SW480 (cell line): ENCODE data around the gene TMEM95.
"Not testable (repeated sequence)": the region's sequence is repeated elsewhere in the genome, so short reads cannot be mapped to it uniquely, and the experiment has no call there.

ENCODE experiments used
- DNase-seq: peaks from one replicate; pipeline ENCODE4 v3.0.0-alpha.2; 2016; ENCODE audit warnings: low spot score

The TMEM95 gene

DNA sequence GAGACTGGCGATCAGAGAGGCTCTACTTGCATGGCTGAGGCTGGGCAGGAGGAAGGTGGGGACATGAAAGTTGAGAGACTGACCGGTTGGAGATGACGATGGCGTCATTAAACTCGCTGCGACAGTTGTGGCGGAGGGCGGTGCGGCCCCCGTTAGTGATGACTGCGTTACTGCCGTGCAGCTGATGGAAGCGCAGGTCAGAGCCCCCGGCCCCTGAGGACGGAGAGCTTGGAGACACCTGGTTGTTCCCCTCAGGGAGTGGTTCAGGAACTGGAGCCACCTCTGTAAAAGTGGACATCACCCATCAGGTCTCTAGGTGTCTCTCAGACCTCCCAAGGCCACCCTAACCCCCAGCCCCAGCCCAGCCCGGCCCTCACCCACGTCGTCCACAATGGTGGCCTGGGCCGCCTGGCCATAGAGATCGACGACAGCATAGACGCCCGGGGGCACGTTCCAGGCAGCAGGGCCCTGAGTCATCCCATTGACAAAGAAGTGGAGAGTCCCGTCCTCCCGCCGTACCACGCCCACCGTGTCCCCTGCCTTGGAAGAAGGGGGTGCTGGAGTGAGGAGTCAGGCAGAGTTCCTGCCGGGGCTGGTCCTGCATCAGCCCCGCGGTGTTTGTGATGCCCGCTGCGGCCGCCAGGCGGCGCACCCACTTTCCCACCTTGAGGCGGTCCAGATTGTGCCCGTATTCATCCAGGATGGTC is 31.1 kb upstream of the TMEM95 start:
- DNase-seq: no peak

DNA sequence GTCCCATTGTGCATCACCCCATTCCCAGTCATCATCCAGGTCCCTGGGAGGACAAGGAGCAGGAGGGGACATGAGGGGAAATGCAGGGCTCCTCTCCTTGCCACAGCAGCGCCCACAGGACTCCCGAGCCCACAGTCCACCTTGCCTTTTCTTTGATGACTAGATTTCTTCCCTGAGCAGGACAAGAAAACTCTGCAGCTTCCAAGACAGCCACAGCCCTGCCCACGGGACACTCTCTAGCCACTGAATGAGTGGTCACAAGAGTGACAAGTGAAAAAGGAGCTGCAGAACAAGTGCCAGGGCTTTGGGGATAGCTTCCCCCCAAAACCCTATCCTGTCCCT is 30.5 kb upstream of the TMEM95 start:
- no peak for DNase-seq

GRCh38 chr17:7325031-7325528 is 29.9 kb upstream of the TMEM95 start:
- DNase-seq: no peak

DNA sequence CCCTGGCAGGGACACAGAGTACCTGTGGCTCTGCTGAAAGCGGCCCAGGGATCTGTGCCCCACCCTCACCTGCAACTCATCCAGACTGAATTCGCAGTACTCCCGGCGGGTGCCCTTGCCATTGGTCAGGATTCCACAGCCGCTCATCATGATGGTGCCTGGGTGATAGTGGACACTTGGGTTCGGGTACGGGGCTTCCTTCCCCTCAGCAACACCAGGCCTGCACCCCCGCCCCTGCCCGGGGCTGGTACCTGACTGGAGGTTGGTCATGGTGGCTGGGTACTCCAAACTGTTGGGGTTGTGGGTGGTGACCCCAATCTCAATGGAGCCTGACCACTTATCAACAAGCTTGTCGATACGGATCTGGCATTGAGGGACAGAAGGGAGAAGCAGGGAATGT is 28.8 kb upstream of the TMEM95 start:
- DNase-seq: no peak

GRCh38 chr17:7327056-7327455 is 27.9 kb upstream of the TMEM95 start:
- no peak for DNase-seq

GRCh38 chr17:7327501-7327900 is 27.5 kb upstream of the TMEM95 start:
- DNase-seq: no peak

- DNase-seq: no peak
Observed at GRCh38 chr17:7328009-7328408, 26.9 kb upstream of the TMEM95 start.

GRCh38 chr17:7328840-7329373 is 26.0 kb upstream of the TMEM95 start, which contains the start of gene NEURL4:
Gene NEURL4 (minus strand): TSS chr17:7329335. CDS start chr17:7329312, 23 bp downstream.
- DNase-seq: no peak

DNA sequence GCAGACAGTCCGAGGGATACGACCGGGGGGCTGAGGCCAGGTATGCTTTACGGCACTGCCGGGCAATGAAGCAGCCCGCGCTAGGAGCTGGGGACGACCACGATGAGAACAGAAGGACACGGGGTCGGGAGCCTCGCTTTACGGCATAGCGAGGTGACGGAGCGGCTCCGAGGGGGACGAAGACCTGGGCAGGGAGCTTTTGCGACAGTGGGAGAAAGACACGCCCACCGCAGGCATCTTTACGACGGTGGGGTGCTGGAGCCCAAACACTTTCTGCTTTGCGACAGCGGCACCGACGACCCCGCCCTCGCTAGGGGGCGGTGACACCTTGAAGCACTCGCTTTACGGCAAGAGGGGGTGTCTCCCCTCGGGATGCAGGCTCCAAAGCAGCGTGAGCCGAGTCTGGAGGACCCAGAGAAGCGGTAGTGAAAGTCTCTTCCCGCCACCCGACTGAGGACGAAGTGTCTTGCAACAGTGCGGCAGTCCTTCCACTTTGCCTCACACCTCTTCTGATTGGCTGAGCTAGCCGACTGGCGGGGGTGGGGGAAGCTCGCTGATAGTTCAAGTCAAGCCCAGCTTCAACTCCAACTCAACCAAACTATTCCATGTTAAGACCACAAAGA is 25.5 kb upstream of the TMEM95 start:
- peak; percentile 98 for DNase-seq

DNA sequence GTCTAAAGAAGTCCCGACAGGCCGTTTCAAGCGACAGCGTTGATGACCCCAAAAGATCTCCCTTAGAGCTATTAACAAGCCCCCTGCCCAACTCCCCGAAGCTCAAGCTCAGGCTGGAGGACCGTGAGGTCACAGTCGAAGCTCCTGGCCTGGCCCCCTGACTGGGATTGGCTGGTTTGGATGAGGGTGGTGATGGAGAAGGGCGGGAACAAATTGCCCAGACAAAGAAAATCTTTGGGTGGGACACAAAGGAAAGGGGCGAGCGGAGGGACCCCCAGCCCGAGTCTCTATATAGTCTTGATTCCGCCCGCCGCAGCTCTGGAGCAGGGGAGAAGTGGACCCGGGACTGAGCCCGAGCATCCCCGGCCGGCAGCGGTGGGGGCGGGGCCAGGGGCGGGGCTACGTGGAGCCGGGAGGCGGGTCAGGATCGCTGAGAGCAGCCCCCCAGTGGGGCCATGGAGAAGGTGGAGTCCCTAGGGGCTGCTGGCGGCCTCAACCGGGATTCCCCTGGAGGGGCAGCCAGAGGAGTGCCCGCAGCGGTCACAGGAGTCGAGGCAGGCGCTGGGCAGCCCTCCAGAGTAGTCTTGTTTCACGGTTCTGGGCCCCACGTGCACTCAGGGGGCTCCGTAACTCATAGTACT is 24.8 kb upstream of the TMEM95 start:
- DNase-seq: peak; percentile 77

DNA sequence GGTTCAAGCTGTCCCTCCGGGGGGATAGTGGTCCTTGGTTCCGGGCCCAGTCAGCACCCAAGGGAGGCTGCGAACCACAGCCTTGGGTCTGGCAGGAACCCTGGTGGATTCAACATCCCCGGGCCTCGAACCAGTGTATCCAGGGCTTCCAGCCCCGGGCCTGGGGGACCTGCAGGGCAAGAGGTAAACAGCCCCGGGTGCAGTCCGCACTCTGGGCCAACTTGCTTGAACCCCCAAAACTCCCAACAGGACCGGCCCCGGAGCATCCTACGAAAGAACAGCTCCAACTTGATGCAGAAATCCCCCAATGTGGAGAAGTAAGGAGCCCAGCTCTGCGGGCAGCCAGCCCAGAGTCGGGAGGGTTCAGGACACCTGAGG is 24.3 kb upstream of the TMEM95 start:
- DNase-seq: no peak

DNA sequence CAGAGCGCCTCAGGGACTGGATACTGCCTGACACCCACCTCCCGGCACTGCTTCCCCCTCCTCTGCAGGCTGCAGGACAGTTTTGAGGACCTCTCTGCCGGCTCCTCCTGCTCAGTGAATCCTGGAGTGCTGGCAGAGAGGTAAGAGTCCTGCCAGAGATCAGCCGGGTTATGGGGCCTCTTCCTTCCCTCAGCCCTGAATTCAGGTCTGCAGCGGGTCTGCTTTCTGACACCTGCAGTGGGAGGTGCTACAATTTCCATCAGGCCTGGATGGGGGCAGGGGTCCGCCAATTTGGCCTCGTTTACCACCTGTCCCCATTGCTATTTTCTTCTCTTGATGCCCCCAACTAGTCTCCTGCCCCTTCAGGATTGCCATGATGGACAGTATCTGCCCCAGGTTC is 22.8 kb upstream of the TMEM95 start:
- DNase-seq: no peak

GRCh38 chr17:7332600-7333069 is 22.3 kb upstream of the TMEM95 start:
- not testable (repeated sequence) for DNase-seq

DNA sequence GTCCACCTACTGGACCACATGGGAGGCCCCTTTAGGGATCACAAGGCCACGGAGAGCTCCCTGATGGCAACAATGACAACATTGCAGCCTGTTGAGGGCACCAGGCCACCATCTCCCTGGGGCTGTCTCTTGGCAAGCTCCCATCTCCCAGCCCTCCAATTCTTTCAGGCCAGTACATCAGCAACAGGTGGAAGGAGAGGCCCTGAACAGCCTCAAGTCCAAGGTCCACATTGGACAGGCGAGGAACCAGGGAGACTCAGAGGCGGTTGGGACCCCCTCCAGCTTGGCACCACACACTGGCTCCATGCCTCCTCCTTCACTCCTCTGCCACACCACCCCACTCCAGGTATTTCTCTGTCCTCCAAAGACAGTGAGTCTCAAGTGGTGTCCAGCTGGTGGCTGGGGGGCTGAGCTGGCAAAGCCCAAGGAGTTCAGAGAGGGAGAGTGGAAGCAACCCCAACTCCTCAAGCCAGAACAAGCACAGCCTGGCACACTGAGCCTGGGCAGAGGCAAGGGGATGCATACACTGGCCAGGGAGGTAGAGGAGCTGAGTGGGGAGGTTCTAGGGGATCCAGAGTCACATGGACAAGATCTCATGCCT is 19.9 kb upstream of the TMEM95 start:
- no peak for DNase-seq

GRCh38 chr17:7335765-7336164 is 19.2 kb upstream of the TMEM95 start:
- not testable (repeated sequence) for DNase-seq

DNA sequence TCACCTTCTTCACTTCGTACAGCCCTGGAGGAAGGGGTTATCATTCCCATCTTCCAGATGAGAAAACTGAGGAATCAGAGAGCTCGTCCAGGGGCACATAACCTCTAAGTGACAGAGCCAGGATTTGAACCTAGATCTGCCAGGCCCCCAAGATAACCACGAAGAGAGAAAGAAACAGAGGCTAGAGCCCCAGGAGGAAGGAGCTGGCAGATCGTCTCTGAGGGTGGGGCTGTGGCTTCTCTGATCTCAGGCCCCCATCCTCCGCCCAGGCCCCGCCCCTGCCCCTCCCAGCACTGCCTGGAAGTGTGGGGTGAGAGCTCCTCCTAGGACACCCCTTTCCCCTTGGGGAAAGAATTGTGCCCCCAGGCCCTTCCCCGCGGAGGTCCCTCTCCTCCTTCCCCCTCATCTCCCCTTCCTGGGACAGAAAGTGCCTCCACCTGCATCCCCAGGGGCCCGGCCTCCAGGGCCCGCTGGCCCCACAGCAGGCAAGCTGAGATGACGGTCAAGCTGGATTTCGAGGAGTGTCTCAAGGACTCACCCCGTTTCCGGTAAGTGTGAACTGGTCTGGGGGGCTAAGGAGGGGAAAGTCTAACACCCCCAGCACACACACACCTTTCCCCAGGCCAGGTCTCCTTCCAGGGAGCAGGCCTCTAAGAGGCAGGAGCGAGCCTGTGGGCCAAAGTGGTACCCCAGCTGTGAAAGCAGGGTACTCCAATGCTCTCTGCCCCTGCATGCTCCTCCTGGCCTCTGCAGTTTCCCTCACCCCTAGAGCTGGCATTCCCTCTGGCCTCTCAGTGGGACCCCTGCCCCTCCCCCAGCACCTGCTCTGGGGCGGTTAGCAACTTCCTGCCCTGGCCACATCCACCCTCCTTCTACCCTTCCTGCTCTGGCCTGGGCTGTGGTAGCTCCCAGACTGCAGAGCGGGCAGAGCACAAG is 18.4 kb upstream of the TMEM95 start, which contains the start of gene ACAP1:
Gene ACAP1, plus strand, starts transcription at position 290 of the 936 bp plus-strand sequence. Its CDS starts 206 bp downstream, at position 496.
- no peak for DNase-seq

DNA sequence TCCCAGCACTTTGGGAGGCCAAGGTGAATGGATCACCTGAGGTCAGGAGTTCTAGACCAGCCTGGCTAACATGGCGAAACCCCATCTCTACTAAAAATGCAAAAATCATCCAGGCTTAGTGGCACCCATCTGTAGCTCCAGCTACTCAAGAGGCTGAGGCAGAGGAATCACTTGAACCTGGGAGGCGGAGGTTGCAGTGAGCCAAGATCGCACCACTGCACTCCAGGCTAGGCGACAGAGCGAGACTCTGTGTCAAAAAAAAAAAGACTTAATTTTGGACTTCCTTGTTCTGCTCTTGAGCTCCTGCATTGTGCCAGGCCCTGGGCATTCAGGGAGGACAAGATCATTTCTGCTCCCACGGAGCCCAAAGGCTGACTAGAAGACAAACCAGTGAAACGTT is 17.4 kb upstream of the TMEM95 start:
- DNase-seq: not testable (repeated sequence)

- no peak for DNase-seq
Observed at GRCh38 chr17:7340179-7340578, 14.8 kb upstream of the TMEM95 start.

- no peak for DNase-seq
Observed at GRCh38 chr17:7341842-7342241, 13.1 kb upstream of the TMEM95 start.

- no peak for DNase-seq
Observed at GRCh38 chr17:7343250-7343649, 11.7 kb upstream of the TMEM95 start.
